ENCODE measurements around the gene GLIPR2. TPM values are rescaled to one million over a fixed set of nuclear protein-coding genes. Genes with fewer than 3 reads are reported as not detected.
A peak's percentile ranks its signal among the peaks of the same experiment; 100 is the strongest.
"Not testable (repeated sequence)": the region's sequence is repeated elsewhere in the genome, so short reads cannot be mapped to it uniquely, and the experiment has no call there.

Gene GLIPR2
- total RNA-seq, 2 donors from 2014 or later, result 52.2 to 74.9 TPM

GRCh38 chr9:36174731-36175130, 38.2 kb downstream of the GLIPR2 start:
- no peak for DNase-seq (ENCODE audit: low spot score)
- intact Hi-C loops (cut with DNase I), result no loop called here

- intact Hi-C loops (cut with DNase I); DNase-seq (ENCODE audit: low spot score): not testable (repeated sequence)
These were observed 38.7 kb downstream of the GLIPR2 start for GRCh38 chr9:36175209-36175608.

- intact Hi-C loops (cut with DNase I); DNase-seq (ENCODE audit: low spot score): not testable (repeated sequence)
These were observed 40.0 kb downstream of the GLIPR2 start for GRCh38 chr9:36176496-36176895.

GRCh38 chr9:36177571-36177970, 41.0 kb downstream of the GLIPR2 start:
- no peak for DNase-seq (ENCODE audit: low spot score)
- intact Hi-C loops (cut with DNase I), result no loop called here

- DNase-seq (ENCODE audit: low spot score); intact Hi-C loops (cut with DNase I): not testable (repeated sequence)
These were observed 43.7 kb downstream of the GLIPR2 start for GRCh38 chr9:36180243-36180642.

- intact Hi-C loops (cut with DNase I), result no loop called here
- no peak for DNase-seq (ENCODE audit: low spot score)
These were observed 50.9 kb downstream of the GLIPR2 start for GRCh38 chr9:36187414-36187813.

GRCh38 chr9:36188212-36188611, 51.7 kb downstream of the GLIPR2 start:
- intact Hi-C loops (cut with DNase I), result no loop called here
- no peak for DNase-seq (ENCODE audit: low spot score)

GRCh38 chr9:36189976-36190375, 53.4 kb downstream of the GLIPR2 start:
- DNase-seq (ENCODE audit: low spot score), result no peak
- intact Hi-C loops (cut with DNase I), result loop anchor here in 1 of 2 donors (1.0 kb wide), 1 partner anchor 49 kb away; no protein-coding TSS in a partner anchor

GRCh38 chr9:36190388-36191289, 54.1 kb downstream of the GLIPR2 start, which contains the start of gene CLTA:
Gene CLTA, plus strand, starts transcription at chr9:36190921. Its CDS starts 136 bp downstream, at chr9:36191057.
- intact Hi-C loops (cut with DNase I), result loop anchor here in 1 of 2 donors (1.0 kb wide), 1 partner anchor 49 kb away; no protein-coding TSS in a partner anchor

GRCh38 chr9:36191290-36191645, 54.7 kb downstream of the GLIPR2 start:
- DNase-seq (ENCODE audit: low spot score), result no peak
- intact Hi-C loops (cut with DNase I), result no loop called here

More at GRCh38 chr9:36190388-36191289, 54.1 kb downstream of the GLIPR2 start, which contains the start of gene CLTA:
- peak; percentile 98 for DNase-seq (ENCODE audit: low spot score)

GRCh38 chr9:36191686-36192085, 55.2 kb downstream of the GLIPR2 start:
- intact Hi-C loops (cut with DNase I), result no loop called here
- no peak for DNase-seq (ENCODE audit: low spot score)

- DNase-seq (ENCODE audit: low spot score), result no peak
- intact Hi-C loops (cut with DNase I), result no loop called here
These were observed 55.7 kb downstream of the GLIPR2 start for GRCh38 chr9:36192196-36192595.

- intact Hi-C loops (cut with DNase I), result no loop called here
- no peak for DNase-seq (ENCODE audit: low spot score)
These were observed 56.5 kb downstream of the GLIPR2 start for GRCh38 chr9:36193023-36193422.

GRCh38 chr9:36194326-36195000, 57.9 kb downstream of the GLIPR2 start:
- intact Hi-C loops (cut with DNase I), result no loop called here

GRCh38 chr9:36204906-36205547, 68.5 kb downstream of the GLIPR2 start:
- intact Hi-C loops (cut with DNase I), result loop anchor here in 1 of 2 donors (10.0 kb wide), 1 partner anchor 120 kb away; no protein-coding TSS in a partner anchor
- no peak for DNase-seq (ENCODE audit: low spot score)

More at GRCh38 chr9:36194326-36195000, 57.9 kb downstream of the GLIPR2 start:
- no peak for DNase-seq (ENCODE audit: low spot score)

- intact Hi-C loops (cut with DNase I), result loop anchor here in 1 of 2 donors (10.0 kb wide), 1 partner anchor 118 kb away; no protein-coding TSS in a partner anchor
- no peak for DNase-seq (ENCODE audit: low spot score)
These were observed 70.5 kb downstream of the GLIPR2 start for GRCh38 chr9:36207016-36207415.

- no peak for DNase-seq (ENCODE audit: low spot score)
- intact Hi-C loops (cut with DNase I), result loop anchor here in 1 of 2 donors (10.0 kb wide), 1 partner anchor 117 kb away; no protein-coding TSS in a partner anchor
These were observed 71.0 kb downstream of the GLIPR2 start for GRCh38 chr9:36207546-36208012.

GRCh38 chr9:36208521-36209253, 72.2 kb downstream of the GLIPR2 start:
- intact Hi-C loops (cut with DNase I), result loop anchor here in 1 of 2 donors (10.0 kb wide), 1 partner anchor 116 kb away; no protein-coding TSS in a partner anchor
- DNase-seq (ENCODE audit: low spot score), result no peak

GRCh38 chr9:36210722-36211121, 74.2 kb downstream of the GLIPR2 start:
- no peak for DNase-seq (ENCODE audit: low spot score)
- intact Hi-C loops (cut with DNase I), result no loop called here

Measured in posterior vena cava (tissue), 2 donors.